HG03095 (cell line): ENCODE measurements around the gene FDXR.

Experiments
- ATAC-seq: cut with Tn5 transposase; IDR thresholded peaks from one replicate; pipeline ENCODE4 v1.9.1; 2021; ENCODE audit warnings: moderate library complexity; ENCODE audit not compliant: unreplicated experiment

Gene FDXR

GRCh38 chr17:74859459-74860228 is 13.2 kb downstream of the FDXR start, which contains the start of gene GRIN2C:
TSS of gene GRIN2C (minus strand) at chr17:74859885. CDS start at chr17:74855092, 4,793 bp downstream.
- no peak for ATAC-seq

- ATAC-seq, result no peak
Measured at GRCh38 chr17:74858672-74859458, 13.9 kb downstream of the FDXR start.

GRCh38 chr17:74857191-74857590 is 15.6 kb downstream of the FDXR start:
- no peak for ATAC-seq

GRCh38 chr17:74856112-74856511 is 16.7 kb downstream of the FDXR start:
- no peak for ATAC-seq

GRCh38 chr17:74855323-74855722 is 17.5 kb downstream of the FDXR start:
- ATAC-seq, result no peak

- no peak for ATAC-seq
Measured at GRCh38 chr17:74854792-74855191, 18.0 kb downstream of the FDXR start.

- no peak for ATAC-seq
Measured at GRCh38 chr17:74853669-74854068, 19.1 kb downstream of the FDXR start.

GRCh38 chr17:74853048-74853397 is 19.8 kb downstream of the FDXR start:
- ATAC-seq, result no peak

GRCh38 chr17:74852237-74853047 is 20.4 kb downstream of the FDXR start:
- no peak for ATAC-seq

GRCh38 chr17:74851612-74852236 is 21.1 kb downstream of the FDXR start:
- ATAC-seq, result no peak

- ATAC-seq, result no peak
Measured at GRCh38 chr17:74850914-74851313, 21.9 kb downstream of the FDXR start.

- ATAC-seq, result no peak
Measured at GRCh38 chr17:74850310-74850709, 22.5 kb downstream of the FDXR start.

- no peak for ATAC-seq
Measured at GRCh38 chr17:74848656-74849399, 24.0 kb downstream of the FDXR start.

GRCh38 chr17:74846621-74847020 is 26.2 kb downstream of the FDXR start:
- no peak for ATAC-seq

GRCh38 chr17:74843352-74843627 is 29.5 kb downstream of the FDXR start:
- ATAC-seq, result no peak

- no peak for ATAC-seq
Measured at GRCh38 chr17:74842599-74843351, 30.0 kb downstream of the FDXR start.

GRCh38 chr17:74842146-74842598 is 30.6 kb downstream of the FDXR start:
- ATAC-seq, result no peak

- ATAC-seq, result no peak
Measured at GRCh38 chr17:74840989-74841666, 31.7 kb downstream of the FDXR start.
